Stimulated activated CD8-positive, alpha-beta memory T cell treated with anti-CD3 and anti-CD28 coated beads, Interleukin-4, amount 100 ng/mL, for 1 hour (primary cell): ENCODE results near the gene ZRANB3.
"Not testable (repeated sequence)": the region's sequence is repeated elsewhere in the genome, so short reads cannot be mapped to it uniquely, and the experiment has no call there.

ENCODE experiments used
- DNase-seq, 2 donors: peaks; one replicate each; pipeline ENCODE4 v3.0.0-alpha.2; 2020; ENCODE audit warnings: low read depth in 2 of 2, low spot score in 1 of 2

The ZRANB3 gene

GRCh38 chr2:135089597-135089996, 441.4 kb downstream of the ZRANB3 start:
- DNase-seq = not testable (repeated sequence)
